ENCODE measurements around the gene ADAMTSL1. TPM values are rescaled to one million over a fixed set of nuclear protein-coding genes. Genes with fewer than 3 reads are reported as not detected.

The ADAMTSL1 gene
- total and polyA plus RNA-seq, 2 donors (not counting 3 experiments of a cell fraction or from before 2014, with no cell fraction given), result 15.0 to 18.4 TPM

GRCh38 chr9:18502546-18502945 lies 28.6 kb downstream of the ADAMTSL1 start:
- ChIA-PET POLR2A (no interaction called here), CTCF (no interaction called here)
- FAIRE-seq (no peak), DNase-seq (ENCODE audit: low read depth, low spot score) (no peak)
- H3K4me1 ChIP-seq (ENCODE audit: control insufficient read depth, extremely low read depth, insufficient read depth, low read length), result no peaks in the 10 kb centered on the region
- dilution Hi-C loops (cut with MboI; ENCODE audit: extremely low pct_ligation_motif_present, low sequenced_read_pairs) (no loop called here), intact Hi-C loops (cut with micrococcal nuclease) (no loop called here)
- H3K9me1 ChIP-seq (replicated peaks; ENCODE audit: control insufficient read depth, extremely low read depth, insufficient read depth, low read length), result no peaks in the 10 kb centered on the region
- no peak overlapping the region for H3K4me2 ChIP-seq (ENCODE audit: insufficient read depth, low read length)
- TF ChIP-seq MAX (IDR thresholded peaks at IDR 0.05; ENCODE audit: insufficient read depth, insufficient read length) (no peak), FOS (IDR thresholded peaks at IDR 0.05; ENCODE audit: borderline replicate concordance, insufficient read depth, low read length) (no peak), GATA2 (IDR thresholded peaks at IDR 0.05; ENCODE audit: insufficient read depth, insufficient read length, low read depth, low read length) (no peak), EZH2 (IDR thresholded peaks at IDR 0.05; ENCODE audit: borderline replicate concordance, low read depth, low read length, severe bottlenecking) (no peak), MYC (IDR thresholded peaks at IDR 0.05; ENCODE audit: low read depth, low read length) (no peak), JUN (IDR thresholded peaks at IDR 0.05; ENCODE audit: borderline replicate concordance, insufficient read depth, insufficient read length, low read depth) (no peak), POLR2AphosphoS5 (IDR thresholded peaks at IDR 0.05; ENCODE audit: insufficient read depth, low read depth, low read length) (no peak), CTCF (IDR thresholded peaks at IDR 0.05; ENCODE audit: extremely low read depth in 1 of 2, insufficient read depth in 1 of 2, low read depth in 1 of 2, low read length in 2 of 2) (no peak), POLR2A (IDR thresholded peaks at IDR 0.05; ENCODE audit: low read depth, low read length) (no peak)
- no TSS peak for BruUV-seq (replicated peaks)
- H3K36me3 ChIP-seq (ENCODE audit: control insufficient read depth in 2 of 2, extremely low read depth in 1 of 2, insufficient read depth in 2 of 2, low read length in 2 of 2), result peaks cover 0 to 3% of the 10 kb centered on the region in 2 experiments
- H3K9ac ChIP-seq (replicated peaks; ENCODE audit: extremely low read depth, insufficient read depth, low read length), result no peak overlapping the region
- no peaks in the 10 kb centered on the region for H3K27me3 ChIP-seq (ENCODE audit: control insufficient read depth in 2 of 2, insufficient read depth in 2 of 2, low read length in 2 of 2)
- no peak overlapping the region for H3K4me3 ChIP-seq (replicated peaks in 1 of 3; ENCODE audit: insufficient read depth in 1 of 3, low read depth in 1 of 3, low read length in 3 of 3)
- no peak overlapping the region for H2AFZ ChIP-seq (ENCODE audit: low read depth, low read length)
- peaks cover 17% of the 10 kb centered on the region for H3K79me2 ChIP-seq (ENCODE audit: control insufficient read depth, insufficient read depth, low read length)
- H4K20me1 ChIP-seq (replicated peaks; ENCODE audit: control insufficient read depth, extremely low read depth, insufficient read depth, low read length), result no peaks in the 10 kb centered on the region
- H3K9me3 ChIP-seq (replicated peaks; ENCODE audit: control insufficient read depth, insufficient read depth, low read length), result no peaks in the 10 kb centered on the region
- H3K27ac ChIP-seq (ENCODE audit: insufficient read depth, low read depth, low read length), result no peak overlapping the region
